ENCODE data around the gene MRPL10. TPM values are rescaled to one million over a fixed set of nuclear protein-coding genes. Genes with fewer than 3 reads are reported as not detected.

MRPL10 gene
- total and polyA plus RNA-seq, 2 of the 8 experiments (the other 6 are each of a cell fraction or from before 2014, with no cell fraction given) = 85.3 to 214 TPM

DNA sequence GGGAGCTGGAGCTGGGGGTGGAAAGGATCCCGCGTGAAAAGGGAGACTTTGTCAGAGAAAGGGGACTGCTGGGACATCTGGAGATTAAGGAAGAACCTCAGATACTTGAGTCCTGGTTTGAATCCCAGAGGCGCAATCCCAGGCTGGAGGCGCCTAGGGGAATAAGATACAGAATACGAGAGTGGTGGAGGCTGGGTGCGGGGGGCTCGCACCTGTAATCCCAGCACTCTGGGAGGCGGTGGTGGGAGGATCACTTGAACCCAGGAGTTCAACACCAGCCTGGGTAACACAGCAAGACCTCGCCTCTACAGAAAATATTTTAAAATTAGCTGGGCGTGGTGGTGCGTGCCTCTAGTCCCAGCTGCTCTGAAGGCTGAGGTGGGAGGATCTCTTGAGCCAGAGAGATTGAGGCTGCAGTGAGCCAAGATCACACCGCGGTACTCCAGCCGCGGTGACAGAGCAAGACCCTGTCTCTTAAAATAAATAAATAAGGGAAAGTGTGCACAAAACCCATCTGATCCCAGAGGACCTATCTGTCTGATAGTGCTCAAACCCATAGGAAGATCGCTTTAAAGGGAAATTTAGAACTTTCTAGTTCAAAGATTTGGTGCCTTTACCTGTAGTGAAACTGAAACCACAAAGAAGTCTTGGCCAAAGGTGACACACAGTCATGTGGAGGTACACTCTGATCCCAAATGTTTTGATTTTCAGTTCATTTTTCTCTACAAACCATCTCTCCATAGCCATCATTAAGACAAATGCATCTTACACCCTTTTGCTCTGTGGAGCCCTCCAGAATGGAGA lies 10.3 kb upstream of the MRPL10 start:
- H3K4me3 ChIP-seq (ENCODE audit: extremely low read depth in 1 of 4, insufficient read depth in 2 of 4, low read depth in 3 of 4, low read length in 4 of 4) = peak overlapping the region in 1 of 4 experiments; percentile 82; a peak in 1 of 8 replicates
- no peak overlapping the region for H3K14ac ChIP-seq (ENCODE audit: insufficient read length)
- H3K36me3 ChIP-seq (ENCODE audit: control insufficient read depth in 2 of 4, insufficient read depth in 4 of 4, low read length in 3 of 4) = peaks cover 0 to 5% (median 0%) of the 10 kb centered on the region in 4 experiments; a peak in 1 of 8 replicates
- no peak overlapping the region for H2AK5ac ChIP-seq (ENCODE audit: low read depth, low read length)
- FAIRE-seq (no peak), DNase-seq (ENCODE audit: low read depth in 1 of 2, low spot score in 2 of 2) (no peak)
- no peaks in the 10 kb centered on the region for H3K79me2 ChIP-seq (ENCODE audit: control insufficient read depth in 1 of 2, insufficient read depth in 2 of 2, low read length in 2 of 2)
- H4K5ac ChIP-seq (ENCODE audit: insufficient read length, low read depth, low read length) = no peak overlapping the region
- H3K4me2 ChIP-seq (ENCODE audit: insufficient read depth in 1 of 2, low read depth in 2 of 2, low read length in 2 of 2) = peak overlapping the region in 1 of 2 experiments; percentile 73; a peak in 2 of 4 replicates
- no peak overlapping the region for H3K18ac ChIP-seq (ENCODE audit: extremely low read depth, low read length)
- 0 out of 2 replicates have a peak overlapping the region, but pooled peaks have one; percentile 39 for H4K8ac ChIP-seq (ENCODE audit: extremely low read depth, insufficient read depth, low read length)
- H4K91ac ChIP-seq (replicated peaks; ENCODE audit: insufficient read length, low read length) = no peak overlapping the region
- no peak overlapping the region for H3K9ac ChIP-seq (replicated peaks in 1 of 4; ENCODE audit: extremely low read depth in 1 of 4, low read depth in 3 of 4, low read length in 3 of 4)
- no peak overlapping the region for H2BK15ac ChIP-seq (ENCODE audit: low read length)
- H3K4me1 ChIP-seq (replicated peaks in 1 of 4; ENCODE audit: control insufficient read depth in 3 of 4, insufficient read depth in 4 of 4, low read length in 3 of 4) = peaks cover 0 to 24% (median 8%) of the 10 kb centered on the region in 4 experiments; a peak in 5 of 7 replicates
- H3K23ac ChIP-seq (ENCODE audit: insufficient read length) = no peak overlapping the region
- H2BK120ac ChIP-seq (replicated peaks; ENCODE audit: low read depth, low read length) = no peak overlapping the region
- 74% methylated on average over 16 of the region's 16 CpGs; no CpG with 5 or more reads in 1 of the 2 experiments for WGBS, 2 experiments (ENCODE audit: extremely low coverage in 1 of 2, insufficient coverage in 1 of 2, insufficient read length in 1 of 2, insufficient replicate concordance in 2 of 2, low coverage in 1 of 2, low lambda C conversion rate in 2 of 2, missing lambda C conversion rate in 1 of 2)
- peaks cover 7 to 25% (median 19%) of the 10 kb centered on the region in 4 experiments for H3K27me3 ChIP-seq (replicated peaks in 1 of 4; ENCODE audit: control insufficient read depth in 3 of 4, extremely low read depth in 1 of 4, insufficient read depth in 3 of 4, low read length in 3 of 4)
- no peak overlapping the region for H2BK12ac ChIP-seq (ENCODE audit: low read depth, low read length)
- ChIA-PET CTCF (ENCODE audit: partially characterized antibody) (interaction anchor here (0.8 to 33.0 kb wide), 29 partner anchors 11 to 211 kb away, joined by 3 to 1206 read pairs (median 4); partner anchors contain the start of genes CDK5RAP3, LRRC46, MRPL10 and OSBPL7), POLR2A (ENCODE audit: partially characterized antibody) (interaction anchor here (1.5 to 12.4 kb wide), 5 partner anchors 9 to 59 kb away, joined by 4 to 134 read pairs (median 7); partner anchors contain the start of genes LRRC46, MRPL10, SP2 and SP6)
- H3K9me3 ChIP-seq (ENCODE audit: insufficient read depth in 2 of 2, low read depth in 1 of 2, low read length in 1 of 2) = no peaks in the 10 kb centered on the region
- H3K79me1 ChIP-seq (ENCODE audit: low read depth, low read length) = no peaks in the 10 kb centered on the region
- no peak overlapping the region for H3K27ac ChIP-seq (ENCODE audit: low read depth, low read length)
- no peak overlapping the region for H3K4ac ChIP-seq (replicated peaks; ENCODE audit: insufficient read length, low read depth, low read length)
- H4K20me1 ChIP-seq (replicated peaks in 1 of 2; ENCODE audit: control insufficient read depth in 1 of 2, insufficient read depth in 2 of 2, low read length in 2 of 2) = peaks cover 0 to 2% of the 10 kb centered on the region in 2 experiments
- H3K56ac ChIP-seq (replicated peaks; ENCODE audit: insufficient read length, low read depth, low read length) = no peak overlapping the region
- H3K23me2 ChIP-seq (ENCODE audit: low read depth, low read length) = peaks cover 2% of the 10 kb centered on the region; the same call in 1 of the 2 replicates
- no peak overlapping the region for H2AFZ ChIP-seq (ENCODE audit: low read length)
- no peak overlapping the region for H2BK5ac ChIP-seq (ENCODE audit: low read depth, low read length)
- no peak overlapping the region for H2BK20ac ChIP-seq (ENCODE audit: low read length)
- TF ChIP-seq POLR2A (IDR thresholded peaks at IDR 0.05; ENCODE audit: control extremely low read depth in 1 of 2, low read depth in 2 of 2, low read length in 2 of 2) (no peak), EGR1 (IDR thresholded peaks at IDR 0.05; ENCODE audit: borderline replicate concordance, low read depth, low read length) (no peak)

Measured in H1 (cell line).